ENCODE data around the gene ARID2. TPM values are rescaled to one million over a fixed set of nuclear protein-coding genes. Genes with fewer than 3 reads are reported as not detected.

The ARID2 gene
- total and polyA plus RNA-seq, 10 of the 15 experiments (the other 5 are each of a cell fraction or from before 2014, with no cell fraction given): 9.2 to 29.8 (median 20.3) TPM

- POLR2A ChIA-PET: no interaction called here
- DNase-seq (ENCODE audit: low read depth, low spot score): no peak
- in situ Hi-C loops (cut with MboI) (no loop called here), intact Hi-C loops (cut with micrococcal nuclease; ENCODE audit: unreplicated experiment) (no loop called here)
- H4K20me1 ChIP-seq (ENCODE audit: control insufficient read depth, insufficient read depth): no peaks in the 10 kb centered on the region
- H3K4me3 ChIP-seq: no peak overlapping the region
- FAIRE-seq: no peak
- no peaks in the 10 kb centered on the region for H3K9me3 ChIP-seq (replicated peaks; ENCODE audit: control insufficient read depth, insufficient read depth, low read length)
- WGBS (ENCODE audit: insufficient coverage, insufficient replicate concordance, low lambda C conversion rate, missing lambda C conversion rate): 100% methylated on average over 1 of the region's 1 CpG
- no peaks in the 10 kb centered on the region for H3K79me2 ChIP-seq (ENCODE audit: control insufficient read depth, insufficient read depth, low read length)
- BruUV-seq (replicated peaks): no TSS peak
- no peak overlapping the region for H3K9ac ChIP-seq (ENCODE audit: control insufficient read depth, insufficient read depth, low read length)
- RAD21 ChIA-PET (ENCODE audit: unreplicated experiment): no interaction called here
- no peak overlapping the region for H3K4me2 ChIP-seq (ENCODE audit: control insufficient read depth, insufficient read depth)
- H3K4me1 ChIP-seq (ENCODE audit: control insufficient read depth, insufficient read depth, low read length): no peaks in the 10 kb centered on the region
- no peak overlapping the region for H2AFZ ChIP-seq (ENCODE audit: control insufficient read depth, low read depth, low read length)
- SMC1A ChIA-PET (ENCODE audit: uncharacterized antibody, unreplicated experiment): no interaction called here
- H3K27me3 ChIP-seq (replicated peaks in 1 of 2; ENCODE audit: control insufficient read depth in 2 of 2, insufficient read depth in 2 of 2, low read length in 1 of 2): no peaks in the 10 kb centered on the region
- no peak overlapping the region for H3K27ac ChIP-seq (ENCODE audit: control insufficient read depth, insufficient read depth)
- CTCF ChIA-PET: no interaction called here
- H3K36me3 ChIP-seq (ENCODE audit: control insufficient read depth in 2 of 2, insufficient read depth in 2 of 2, low read length in 1 of 2): peaks cover 0 to 7% of the 10 kb centered on the region in 2 experiments; a peak in 2 of 4 replicates
- no peak for ATAC-seq
- TF ChIP-seq ZNF217 (IDR thresholded peaks at IDR 0.05) (no peak), ZNF207 (IDR thresholded peaks at IDR 0.05; ENCODE audit: borderline replicate concordance) (no peak), HSF1 (IDR thresholded peaks at IDR 0.05; ENCODE audit: low read depth, low read length) (no peak), GABPA (IDR thresholded peaks at IDR 0.05; ENCODE audit: low read depth) (no peak), TBL1XR1 (IDR thresholded peaks at IDR 0.05; ENCODE audit: low read depth, low read length) (no peak), BCL3 (IDR thresholded peaks at IDR 0.05; ENCODE audit: borderline replicate concordance, insufficient read depth, low read depth, low read length, poor library complexity, severe bottlenecking) (no peak), YY1 (IDR thresholded peaks at IDR 0.05; ENCODE audit: low read depth, low read length) (no peak), RFX5 (IDR thresholded peaks at IDR 0.05; ENCODE audit: low read depth, low read length) (no peak), ZBTB4 (CRISPR knock-in tag; IDR thresholded peaks at IDR 0.05) (no peak), RCOR1 (conservative IDR thresholded peaks at IDR 0.05; ENCODE audit: low read depth, low read length) (no peak), ZBTB33 (IDR thresholded peaks at IDR 0.05) (no peak), CTCF (IDR thresholded peaks at IDR 0.05 in 2 of 3, conservative IDR thresholded peaks at IDR 0.05 in 1 of 3; ENCODE audit: control insufficient read depth in 2 of 3, extremely low read depth in 1 of 3, insufficient read depth in 1 of 3, low read depth in 3 of 3, low read length in 3 of 3) (no peak)
Observed at GRCh38 chr12:45816652-45817051, 87.1 kb downstream of the ARID2 start.
